GM23248 (cell line): ENCODE measurements around the gene RHOT2.

ENCODE experiments used
- EZH2 ChIP-seq: fragments of 200-600 bp; sonication (generic); IDR thresholded peaks from 2 replicates; pipeline ENCODE4 v1.6.1; 2018; ENCODE audit warnings: antibody characterized with exemption, mild to moderate bottlenecking; ENCODE audit not compliant: insufficient read depth, poor library complexity, severe bottlenecking
- EZH2phosphoT487 ChIP-seq: fragments of 200-600 bp; sonication (generic); IDR thresholded peaks from 2 replicates; pipeline ENCODE4 v1.6.1; 2018; ENCODE audit warnings: antibody characterized with exemption, moderate library complexity, mild to moderate bottlenecking, low read depth; ENCODE audit not compliant: insufficient read depth

- TF ChIP-seq EZH2phosphoT487, result no peak
- no peak for TF ChIP-seq EZH2
Observed at GRCh38 chr16:709566-710499, 41.9 kb downstream of the RHOT2 start.
